Heart right ventricle (tissue), 16 donors: ENCODE measurements around the gene TRAFD1. TPM values are rescaled to one million over a fixed set of nuclear protein-coding genes. Genes with fewer than 3 reads are reported as not detected.
A peak's percentile ranks its signal among the peaks of the same experiment; 100 is the strongest.
"Not testable (repeated sequence)": the region's sequence is repeated elsewhere in the genome, so short reads cannot be mapped to it uniquely, and the experiment has no call there.

Source experiments
- ATAC-seq, 8 donors: fragments of 200-7000 bp; cut with Tn5 transposase; one replicate each; pipeline ENCODE4 v1.9.1; 2020; ENCODE audit warnings: mild to moderate bottlenecking in 8 of 8, moderate library complexity in 8 of 8, moderate number of reproducible peaks in 1 of 8
- DNase-seq, 2 donors: peaks; one replicate each; pipeline ENCODE4 v3.0.0-alpha.2; 2020
- H3K27ac ChIP-seq, 10 donors: fragments of 200-600 bp; sonication (generic) in 2 of 10; one replicate each; pipeline versions ENCODE4 v1.5.0 to v1.8.0; 2020 to 2022; ENCODE audit warnings: mild to moderate bottlenecking in 3 of 10
- H3K27me3 ChIP-seq, 7 donors: fragments of 200-600 bp; one replicate each; pipeline ENCODE4 v1.8.0; 2021 to 2022; ENCODE audit warnings: mild to moderate bottlenecking in 2 of 7
- H3K36me3 ChIP-seq, 9 donors: fragments of 200-600 bp; sonication (generic) in 1 of 9; one replicate each; pipeline versions ENCODE4 v1.5.0 to v1.8.0; 2020 to 2022; ENCODE audit warnings: mild to moderate bottlenecking in 2 of 9
- H3K4me1 ChIP-seq, 9 donors: fragments of 200-600 bp; sonication (generic) in 1 of 9; one replicate each; pipeline versions ENCODE4 v1.5.0 to v1.8.0; 2020 to 2022; ENCODE audit warnings: mild to moderate bottlenecking in 4 of 9
- H3K4me3 ChIP-seq, 10 donors: fragments of 200-600 bp; sonication (generic) in 2 of 10; one replicate each; pipeline versions ENCODE4 v1.5.0 to v1.8.0; 2020 to 2022; ENCODE audit warnings: mild to moderate bottlenecking in 7 of 10, moderate library complexity in 2 of 10
- H3K9me3 ChIP-seq, 11 donors: fragments of 200-600 bp in 10 of 11; sonication (generic) in 2 of 11; one replicate each; pipeline versions ENCODE4 v1.5.0 to v1.8.0; 2013 to 2022; ENCODE audit warnings: mild to moderate bottlenecking in 2 of 11, control low read depth in 1 of 11, moderate library complexity in 1 of 11
- CTCF ChIP-seq, 9 donors: fragments of 200-600 bp; sonication (generic) in 2 of 9; IDR thresholded peaks; one replicate each; pipeline versions ENCODE4 v1.5.0 to v1.8.0; 2021 to 2022; ENCODE audit warnings: antibody characterized with exemption in 9 of 9, mild to moderate bottlenecking in 5 of 9, moderate library complexity in 1 of 9
- WGBS, 2 donors: extraction: QIAGEN DNeasy Blood & Tissue Kit; methylation state at CpG; one replicate each; pipeline ENCODE4 v1.1.7; 2013; ENCODE audit warnings: inconsistent platforms in 1 of 2; 5-methylcytosine and 5-hydroxymethylcytosine counted together
- intact Hi-C, 10 donors: fragments of 100-400 bp; cut with DNase I; formaldehyde crosslinking; loops; one replicate each; pipeline versions ENCODE4 v1.11.1 to v1.14.2; 2022
- polyA plus RNA-seq, 2 donors: library from polyadenylated mRNA; stranded (reverse); fragments of 200-250 nt; gene quantifications; one replicate each; pipeline ENCODE4 v1.2.3, GENCODE V29; 2013
- total RNA-seq, 10 donors: library from RNA; stranded (reverse); fragmentation: NEBNext Ultra II Directional in 3 of 10; extraction: Animal tissue kit (Norgen Biotek cat#: 25700) in 3 of 10; gene quantifications; one replicate each; pipeline versions ENCODE4 v1.2.1 to v1.2.4, GENCODE V29; 2021 to 2023
- donor health status: Arrhythmogenic right ventricular cardiomyopathy.
- donor health status: ischemic (EF 13 %, LVEDD 7.1; RV severe dilation, severe dysfunction).
- donor health status: healthy with polysubstance abuse.
- donor health status: DM: no; HTN: yes; CAD: no.
- donor health status: DM: no; HTN: no; CAD: no.
- donor health status: ischemic (EF 25% LVEDD 6.9; RV normal size, moderate dysfunction).
- donor health status: ischemic (EF 25% LVEDD 5.7; RV mildly dilated, moderate dysfunction).
- donor health status: healthy.
- donor health status: DM: yes; HTN: yes; CAD: no.
- donor health status: Ischemic cardiomyopathy.
- donor health status: ischemic (EF 35%, LVEDD 5.7; RV mildly dilated, moderate dysfunction).
- donor health status: nonischemic (EF 11% LVEDD 7.7; RV severe dilation, severe dysfunction).
- donor health status: DM: yes; HTN: yes; CAD: no.
- donor health status: PGD.
- donor health status: ischemic (EF 29% LVEDD 5.4; RV normal size, mild dysfunction).
- donor health status: nonischemic (EF 23%, LVEDD 6.1; RV moderate dilation, normal function).

TRAFD1 gene
- total and polyA plus RNA-seq, 12 donors, result 7.8 to 72.5 (median 24.3) TPM

GRCh38 chr12:112149596-112149995 lies 24.2 kb downstream of the TRAFD1 start:
- no peaks in the 10 kb centered on the region for H3K9me3 ChIP-seq
- H3K4me1 ChIP-seq, result peaks cover 0 to 4% (median 0%) of the 10 kb centered on the region in 9 donors
- no peak overlapping the region for H3K27ac ChIP-seq
- no peaks in the 10 kb centered on the region for H3K27me3 ChIP-seq
- no peak for TF ChIP-seq CTCF (IDR thresholded peaks at IDR 0.05)
- 96% methylated on average over 5 of the region's 5 CpGs for WGBS, 2 donors
- intact Hi-C loops, result loop anchor here in 1 of 10 donors (10.0 kb wide), 2 partner anchors 75 to 85 kb away; no protein-coding TSS in a partner anchor
- peaks cover 3 to 100% (median 84%) of the 10 kb centered on the region in 9 donors for H3K36me3 ChIP-seq
- DNase-seq, result no peak
- ATAC-seq, result no peak
- no peak overlapping the region for H3K4me3 ChIP-seq

GRCh38 chr12:112151766-112152541 lies 26.6 kb downstream of the TRAFD1 start:
- 95 to 96% methylated on average over 11 of the region's 11 CpGs for WGBS, 2 donors
- peaks cover 3 to 98% (median 64%) of the 10 kb centered on the region in 9 donors for H3K36me3 ChIP-seq
- H3K4me3 ChIP-seq, result no peak overlapping the region
- H3K27ac ChIP-seq, result no peak overlapping the region
- DNase-seq, result no peak
- intact Hi-C loops, result no loop called here
- H3K4me1 ChIP-seq, result peaks cover 0 to 3% (median 0%) of the 10 kb centered on the region in 9 donors
- H3K27me3 ChIP-seq, result no peaks in the 10 kb centered on the region
- peaks cover 0 to 14% (median 0%) of the 10 kb centered on the region in 11 donors for H3K9me3 ChIP-seq
- TF ChIP-seq CTCF (IDR thresholded peaks at IDR 0.05), result no peak
- ATAC-seq, result peak in 1 of 8 donors; percentile 19

- H3K27ac ChIP-seq, result no peak overlapping the region
- H3K27me3 ChIP-seq, result no peaks in the 10 kb centered on the region
- no peak overlapping the region for H3K4me3 ChIP-seq
- no peaks in the 10 kb centered on the region for H3K4me1 ChIP-seq
- ATAC-seq (peak in 1 of 8 donors; percentile 40), DNase-seq (no peak)
- TF ChIP-seq CTCF (IDR thresholded peaks at IDR 0.05), result no peak
- 87 to 88% methylated on average over 11 of the region's 11 CpGs for WGBS, 2 donors
- peaks cover 0 to 22% (median 0%) of the 10 kb centered on the region in 11 donors for H3K9me3 ChIP-seq
- intact Hi-C loops, result no loop called here
- peaks cover 3 to 98% (median 54%) of the 10 kb centered on the region in 9 donors for H3K36me3 ChIP-seq
These were observed 28.0 kb downstream of the TRAFD1 start for GRCh38 chr12:112153181-112153892.

GRCh38 chr12:112153893-112154219 lies 28.5 kb downstream of the TRAFD1 start:
- intact Hi-C loops, result no loop called here
- Histone ChIP-seq H3K27ac (no peak overlapping the region), H3K4me1 (no peaks in the 10 kb centered on the region), H3K36me3 (peaks cover 3 to 98% (median 54%) of the 10 kb centered on the region in 9 donors), H3K9me3 (peaks cover 0 to 28% (median 0%) of the 10 kb centered on the region in 11 donors), H3K4me3 (no peak overlapping the region), H3K27me3 (no peaks in the 10 kb centered on the region)
- ATAC-seq, result no peak
- 94 to 95% methylated on average over 8 of the region's 8 CpGs for WGBS, 2 donors
- TF ChIP-seq CTCF (IDR thresholded peaks at IDR 0.05), result no peak
- no peak for DNase-seq

GRCh38 chr12:112158461-112159145 lies 33.2 kb downstream of the TRAFD1 start:
- Histone ChIP-seq H3K9me3 (peaks cover 0 to 29% (median 0%) of the 10 kb centered on the region in 11 donors), H3K36me3 (peaks cover 0 to 98% (median 42%) of the 10 kb centered on the region in 9 donors)
- ATAC-seq, intact Hi-C loops, DNase-seq, H3K27me3 ChIP-seq, H3K27ac ChIP-seq, H3K4me3 ChIP-seq, H3K4me1 ChIP-seq: not testable (repeated sequence)
- 91 to 94% methylated on average over 11 of the region's 11 CpGs for WGBS, 2 donors
